Measurements from ENCODE around the gene FILIP1L. TPM values are rescaled to one million over a fixed set of nuclear protein-coding genes. Genes with fewer than 3 reads are reported as not detected.

The FILIP1L gene
- total RNA-seq, 2 donors from 2014 or later = 97.0 to 112 TPM

- no peak for DNase-seq (ENCODE audit: low spot score)
- TF ChIP-seq CTCF (IDR thresholded peaks at IDR 0.05) = no peak
- H3K27ac ChIP-seq = peak overlapping the region; percentile 49 to 50
Observed at GRCh38 chr3:100136921-100137320, 22.6 kb upstream of the FILIP1L start.

GRCh38 chr3:100131241-100131640 is 16.9 kb upstream of the FILIP1L start:
- no peak overlapping the region for H3K27ac ChIP-seq
- no peaks in the 10 kb centered on the region for H3K36me3 ChIP-seq
- no peaks in the 10 kb centered on the region for H3K9me3 ChIP-seq
- no peaks in the 10 kb centered on the region for H3K27me3 ChIP-seq
- peaks cover 0 to 2% of the 10 kb centered on the region in 2 donors for H3K4me1 ChIP-seq
- TF ChIP-seq CTCF (IDR thresholded peaks at IDR 0.05) = no peak
- no peak overlapping the region for H3K4me3 ChIP-seq
- no peak for DNase-seq (ENCODE audit: low spot score)

More at GRCh38 chr3:100136921-100137320, 22.6 kb upstream of the FILIP1L start:
- Histone ChIP-seq H3K27me3 (no peaks in the 10 kb centered on the region), H3K36me3 (no peaks in the 10 kb centered on the region), H3K4me1 (peaks cover 0 to 10% of the 10 kb centered on the region in 2 donors), H3K9me3 (no peaks in the 10 kb centered on the region), H3K4me3 (no peak overlapping the region)

- H3K4me1 ChIP-seq = peaks cover 0 to 6% of the 10 kb centered on the region in 2 donors
- H3K4me3 ChIP-seq = no peak overlapping the region
- no peak overlapping the region for H3K27ac ChIP-seq
- H3K27me3 ChIP-seq = no peaks in the 10 kb centered on the region
- H3K9me3 ChIP-seq = no peaks in the 10 kb centered on the region
- DNase-seq (ENCODE audit: low spot score) = no peak
- TF ChIP-seq CTCF (IDR thresholded peaks at IDR 0.05) = no peak
- H3K36me3 ChIP-seq = no peaks in the 10 kb centered on the region
Observed at GRCh38 chr3:100129941-100130340, 15.6 kb upstream of the FILIP1L start.

- Histone ChIP-seq H3K27ac (no peak overlapping the region), H3K9me3 (no peaks in the 10 kb centered on the region), H3K27me3 (no peaks in the 10 kb centered on the region), H3K4me1 (peaks cover 0 to 20% of the 10 kb centered on the region in 2 donors), H3K36me3 (no peaks in the 10 kb centered on the region), H3K4me3 (no peak overlapping the region)
- DNase-seq (ENCODE audit: low spot score) = no peak
- TF ChIP-seq CTCF (IDR thresholded peaks at IDR 0.05) = no peak
Observed at GRCh38 chr3:100128565-100128964, 14.3 kb upstream of the FILIP1L start.

GRCh38 chr3:100127792-100128191 is 13.5 kb upstream of the FILIP1L start:
- H3K4me3 ChIP-seq = no peak overlapping the region
- H3K27me3 ChIP-seq = no peaks in the 10 kb centered on the region
- H3K4me1 ChIP-seq = peaks cover 0 to 24% of the 10 kb centered on the region in 2 donors
- H3K36me3 ChIP-seq = no peaks in the 10 kb centered on the region
- TF ChIP-seq CTCF (IDR thresholded peaks at IDR 0.05) = no peak
- DNase-seq (ENCODE audit: low spot score) = no peak
- H3K27ac ChIP-seq = no peak overlapping the region
- H3K9me3 ChIP-seq = no peaks in the 10 kb centered on the region

Measured in right atrium auricular region (tissue), 2 donors.